Dendritic cell treated with granulocyte-macrophage colony-stimulating factor and Interleukin-4, amounts not matched to agents 40 ng/mL and 50 ng/mL, for 4 days (primary cell): ENCODE measurements around the gene TAAR9.

Source experiments
- H3K27ac Mint-ChIP-seq: one replicate; pipeline ENCODE4 v1.8.0; 2022; ENCODE audit warnings: mild to moderate bottlenecking, mixed read lengths
- H3K27me3 Mint-ChIP-seq: one replicate; pipeline ENCODE4 v1.8.0; 2022; ENCODE audit warnings: mild to moderate bottlenecking, mixed read lengths
- H3K36me3 Mint-ChIP-seq: one replicate; pipeline ENCODE4 v1.8.0; 2022; ENCODE audit warnings: low read depth, mixed read lengths
- H3K4me1 Mint-ChIP-seq: one replicate; pipeline ENCODE4 v1.8.0; 2022; ENCODE audit warnings: low read depth, mixed read lengths
- H3K4me3 Mint-ChIP-seq: one replicate; pipeline ENCODE4 v1.8.0; 2022; ENCODE audit warnings: mild to moderate bottlenecking, moderate library complexity, mixed read lengths
- H3K9me3 Mint-ChIP-seq: one replicate; pipeline ENCODE4 v1.8.0; 2022; ENCODE audit warnings: mixed read lengths
- intact Hi-C: fragments of 100-400 bp; cut with micrococcal nuclease; formaldehyde crosslinking; loops from one replicate; pipeline ENCODE4 v1.15.0; 2022

TAAR9 gene

GRCh38 chr6:132584698-132585097 lies 46.6 kb downstream of the TAAR9 start:
- peaks cover 10% of the 10 kb centered on the region for H3K4me1 Mint-ChIP-seq
- H3K36me3 Mint-ChIP-seq, result no peaks in the 10 kb centered on the region
- intact Hi-C loops, result no loop called here
- H3K9me3 Mint-ChIP-seq, result no peaks in the 10 kb centered on the region
- H3K4me3 Mint-ChIP-seq, result no peak overlapping the region
- H3K27ac Mint-ChIP-seq, result no peak overlapping the region
- peaks cover 4% of the 10 kb centered on the region for H3K27me3 Mint-ChIP-seq

GRCh38 chr6:132587424-132587823 lies 49.3 kb downstream of the TAAR9 start:
- H3K27ac Mint-ChIP-seq, result no peak overlapping the region
- peaks cover 13% of the 10 kb centered on the region for H3K4me1 Mint-ChIP-seq
- no peaks in the 10 kb centered on the region for H3K36me3 Mint-ChIP-seq
- H3K9me3 Mint-ChIP-seq, result no peaks in the 10 kb centered on the region
- intact Hi-C loops, result no loop called here
- peaks cover 2% of the 10 kb centered on the region for H3K27me3 Mint-ChIP-seq
- no peak overlapping the region for H3K4me3 Mint-ChIP-seq
